ACC112 (cell line): ENCODE data around the gene CD8B2.
"Not testable (repeated sequence)": the region's sequence is repeated elsewhere in the genome, so short reads cannot be mapped to it uniquely, and the experiment has no call there.

ENCODE experiments used
- H2AFZ ChIP-seq: fragments of 200-600 bp; sonication (generic); one replicate; pipeline ENCODE4 v1.6.0; 2017; ENCODE audit warnings: antibody characterized with exemption, low read length; ENCODE audit not compliant: unreplicated experiment
- H3K27ac ChIP-seq: fragments of 200-600 bp; sonication (generic); 2 replicates; pipeline ENCODE4 v1.5.1; 2014; ENCODE audit warnings: low read depth, mild to moderate bottlenecking, antibody characterized with exemption, low read length, moderate library complexity
- H3K27me3 ChIP-seq: fragments of 200-600 bp; sonication (generic); 2 replicates; pipeline ENCODE4 v1.6.1; 2014; ENCODE audit warnings: mild to moderate bottlenecking, antibody characterized with exemption, low read length, moderate library complexity, mixed read lengths; ENCODE audit not compliant: insufficient read depth
- H3K36me3 ChIP-seq: fragments of 200-600 bp; sonication (generic); 2 replicates; pipeline ENCODE4 v1.6.1; 2016; ENCODE audit warnings: mild to moderate bottlenecking, antibody characterized with exemption, low read length, moderate library complexity, mixed read lengths; ENCODE audit not compliant: insufficient read depth
- H3K4me1 ChIP-seq: fragments of 200-600 bp; sonication (generic); one replicate; pipeline ENCODE4 v1.6.1; 2016; ENCODE audit warnings: low read length, mixed read lengths; ENCODE audit not compliant: insufficient read depth, unreplicated experiment, control insufficient read depth
- H3K4me3 ChIP-seq: fragments of 200-600 bp; sonication (generic); 2 replicates; pipeline ENCODE4 v1.5.1; 2014; ENCODE audit warnings: mild to moderate bottlenecking, low read depth, low read length
- H3K79me2 ChIP-seq: fragments of 200-600 bp; sonication (generic); one replicate; pipeline ENCODE4 v1.6.0; 2016; ENCODE audit warnings: low read length; ENCODE audit not compliant: control insufficient read depth, unreplicated experiment, insufficient read depth

The CD8B2 gene

DNA sequence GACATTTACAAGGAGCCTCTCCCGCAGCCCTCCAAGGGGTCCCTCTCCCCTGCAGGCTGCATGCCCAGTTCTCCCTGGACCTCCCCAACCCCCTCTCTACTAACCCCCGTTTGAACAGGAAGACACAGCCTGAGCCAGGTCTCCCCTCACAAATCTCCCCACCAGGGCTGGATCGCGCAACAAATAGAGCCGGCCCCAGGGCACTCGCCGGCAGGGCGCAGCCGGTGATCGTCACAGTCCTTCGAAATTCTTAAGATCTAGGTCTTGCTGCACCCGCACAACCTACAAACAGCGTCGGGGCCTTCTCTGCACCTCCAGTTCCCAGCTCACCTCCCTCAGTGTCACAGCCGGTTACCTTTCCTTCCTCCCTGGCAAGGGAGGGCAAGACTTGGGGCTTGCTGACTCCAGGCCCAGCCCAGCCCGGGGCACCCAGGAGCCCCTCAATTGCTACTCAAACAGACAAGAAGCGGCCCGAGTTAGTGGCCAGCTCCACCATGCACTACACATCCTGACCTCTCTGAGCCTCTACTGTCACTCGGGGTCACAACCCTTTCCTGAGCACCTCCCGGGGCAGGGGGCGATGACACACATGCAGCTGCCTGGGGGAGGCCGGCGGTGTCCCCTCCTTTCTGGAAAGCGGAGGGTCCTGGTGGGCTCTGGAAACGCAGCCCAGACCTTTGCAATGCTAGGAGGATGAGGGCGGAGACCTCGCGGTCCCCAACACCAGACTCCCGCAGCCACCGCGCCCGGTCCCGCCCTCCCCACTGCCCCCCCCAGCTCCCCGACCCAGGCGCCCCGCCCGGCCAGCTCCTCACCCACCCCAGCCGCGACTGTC is at the start of gene CD8B2:
Gene CD8B2 (plus strand): TSS at position 814 of the 835 bp plus-strand sequence. CDS start 63 bp downstream, outside the sequence.
- not testable (repeated sequence) for H3K27me3 ChIP-seq, H2AFZ ChIP-seq, H3K27ac ChIP-seq, H3K4me1 ChIP-seq, H3K4me3 ChIP-seq, H3K79me2 ChIP-seq, H3K36me3 ChIP-seq

DNA sequence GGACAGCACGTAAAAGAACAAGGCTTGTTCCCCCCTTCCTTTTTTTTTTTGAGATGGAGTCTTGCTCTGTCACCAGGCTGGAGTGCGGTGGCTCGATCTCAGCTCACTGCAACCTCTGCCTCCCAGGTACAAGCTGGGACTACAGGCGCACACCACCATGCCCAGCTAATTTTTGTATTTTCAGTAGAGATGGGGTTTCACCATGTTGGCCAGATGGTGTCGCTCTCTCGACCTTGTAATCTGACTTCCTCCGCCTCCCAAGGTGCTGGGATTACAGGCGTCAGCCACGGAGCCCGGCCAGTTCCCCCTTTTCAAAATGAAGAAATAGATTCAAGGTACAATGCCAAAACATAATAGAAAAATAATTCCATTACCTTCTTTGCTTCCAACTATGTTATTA is 25.3 kb upstream of the CD8B2 start:
- H3K36me3 ChIP-seq, H3K4me1 ChIP-seq, H3K4me3 ChIP-seq, H2AFZ ChIP-seq, H3K27ac ChIP-seq, H3K79me2 ChIP-seq, H3K27me3 ChIP-seq: not testable (repeated sequence)

DNA sequence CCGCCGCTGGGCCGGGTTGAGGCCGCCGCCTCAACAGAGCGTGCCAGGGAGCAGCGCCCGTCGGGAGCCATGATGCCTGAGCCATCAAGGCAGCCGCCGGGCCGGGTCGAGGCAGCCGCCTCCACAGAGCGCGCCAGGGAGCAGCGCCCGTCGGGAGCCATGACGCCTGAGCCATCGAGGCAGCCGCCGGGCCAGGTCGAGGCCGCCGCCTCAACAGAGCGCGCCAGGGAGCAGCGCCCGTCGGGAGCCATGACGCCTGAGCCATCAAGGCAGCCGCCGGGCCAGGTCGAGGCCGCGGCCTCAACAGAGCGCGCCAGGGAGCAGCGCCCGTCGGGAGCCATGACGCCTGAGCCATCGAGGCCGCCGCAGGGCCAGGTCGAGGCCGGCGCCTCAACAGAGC is 19.6 kb upstream of the CD8B2 start:
- not testable (repeated sequence) for H2AFZ ChIP-seq, H3K27ac ChIP-seq, H3K27me3 ChIP-seq, H3K79me2 ChIP-seq, H3K4me3 ChIP-seq, H3K4me1 ChIP-seq, H3K36me3 ChIP-seq

DNA sequence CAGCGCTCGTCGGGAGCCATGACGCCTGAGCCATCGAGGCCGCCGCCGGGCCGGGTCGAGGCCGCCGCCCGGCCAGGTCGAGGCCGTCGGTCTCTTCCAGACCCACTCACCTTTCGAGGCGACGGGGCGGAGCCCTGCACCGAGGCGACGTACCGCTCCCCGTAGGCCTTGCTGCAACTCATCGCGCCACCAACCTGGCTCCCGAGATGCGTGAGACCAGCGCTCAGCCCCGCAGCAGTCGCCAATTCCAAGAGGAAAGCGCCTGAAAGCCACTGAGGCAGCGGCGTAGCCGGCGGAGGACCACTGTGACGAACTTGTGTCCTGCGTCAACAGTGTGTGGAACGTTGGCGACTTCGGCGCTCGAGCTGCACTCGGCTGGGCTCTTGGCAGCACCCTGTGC is 19.1 kb upstream of the CD8B2 start, which contains the start of gene RGPD3:
Gene RGPD3 (minus strand): TSS at position 307 of the 400 bp plus-strand sequence. CDS start 125 bp downstream, at position 182.
- H3K79me2 ChIP-seq, H3K27me3 ChIP-seq, H3K4me3 ChIP-seq, H3K4me1 ChIP-seq, H3K36me3 ChIP-seq, H3K27ac ChIP-seq, H2AFZ ChIP-seq: not testable (repeated sequence)

DNA sequence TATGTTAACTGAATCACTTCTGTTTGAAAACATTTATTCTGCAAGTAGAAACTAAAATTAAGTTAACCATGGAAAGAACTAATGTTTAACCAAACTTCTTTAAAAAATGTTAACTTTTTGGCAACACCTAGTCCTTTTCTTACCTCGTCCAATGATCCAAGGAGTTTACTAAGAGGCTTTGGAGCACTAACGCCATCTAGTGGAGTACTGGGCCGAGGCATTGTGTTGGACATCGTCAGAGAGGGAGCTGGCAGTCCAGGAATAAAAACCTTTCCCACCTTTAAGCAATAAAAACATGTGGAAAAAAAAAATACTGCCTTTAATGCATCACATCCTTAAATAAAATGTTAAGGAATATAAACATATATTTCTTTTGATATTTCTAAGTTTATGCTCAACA is 16.5 kb upstream of the CD8B2 start:
- not testable (repeated sequence) for H3K27me3 ChIP-seq, H2AFZ ChIP-seq, H3K27ac ChIP-seq, H3K4me1 ChIP-seq, H3K79me2 ChIP-seq, H3K4me3 ChIP-seq, H3K36me3 ChIP-seq

DNA sequence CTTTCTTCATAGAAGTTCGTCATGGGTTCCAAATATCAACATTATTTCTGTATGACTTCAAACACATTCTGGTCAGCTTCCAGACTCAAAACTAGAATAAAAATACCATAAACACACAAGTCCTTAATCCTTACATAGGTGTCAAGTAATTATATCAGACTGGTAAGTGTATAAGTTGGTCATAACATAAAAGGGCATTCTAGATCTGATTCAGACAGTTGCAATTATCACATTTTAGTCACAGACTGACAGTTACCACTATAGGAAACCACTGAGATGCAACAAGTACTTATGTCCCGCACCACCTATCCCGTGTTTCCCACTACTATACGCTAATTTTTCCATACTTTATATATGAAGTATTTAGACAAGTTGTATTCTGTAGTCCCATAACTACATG is 9.5 kb upstream of the CD8B2 start:
- not testable (repeated sequence) for H3K79me2 ChIP-seq, H3K27ac ChIP-seq, H3K4me1 ChIP-seq, H2AFZ ChIP-seq, H3K4me3 ChIP-seq, H3K36me3 ChIP-seq, H3K27me3 ChIP-seq

DNA sequence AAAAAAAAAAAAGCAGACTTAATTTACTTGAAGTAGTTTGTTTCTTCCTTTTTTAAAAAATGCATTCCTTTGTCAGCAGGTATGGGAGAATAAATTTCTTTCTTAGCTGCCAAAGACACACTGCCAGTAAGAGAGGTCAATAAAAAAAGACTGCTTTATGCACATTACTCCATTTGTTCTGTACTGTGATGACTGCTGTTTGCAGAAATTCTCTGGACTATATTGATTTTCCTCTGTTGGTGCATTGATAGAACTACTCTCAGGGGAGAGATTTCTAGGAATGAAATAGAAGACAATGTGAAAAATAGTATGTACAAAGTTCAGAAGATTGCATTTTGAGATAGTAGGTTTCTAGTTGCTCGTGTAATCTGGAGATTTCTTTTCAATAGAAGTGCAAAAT is 7.6 kb upstream of the CD8B2 start:
- H3K27me3 ChIP-seq, H3K4me1 ChIP-seq, H3K4me3 ChIP-seq: not testable (repeated sequence)

DNA sequence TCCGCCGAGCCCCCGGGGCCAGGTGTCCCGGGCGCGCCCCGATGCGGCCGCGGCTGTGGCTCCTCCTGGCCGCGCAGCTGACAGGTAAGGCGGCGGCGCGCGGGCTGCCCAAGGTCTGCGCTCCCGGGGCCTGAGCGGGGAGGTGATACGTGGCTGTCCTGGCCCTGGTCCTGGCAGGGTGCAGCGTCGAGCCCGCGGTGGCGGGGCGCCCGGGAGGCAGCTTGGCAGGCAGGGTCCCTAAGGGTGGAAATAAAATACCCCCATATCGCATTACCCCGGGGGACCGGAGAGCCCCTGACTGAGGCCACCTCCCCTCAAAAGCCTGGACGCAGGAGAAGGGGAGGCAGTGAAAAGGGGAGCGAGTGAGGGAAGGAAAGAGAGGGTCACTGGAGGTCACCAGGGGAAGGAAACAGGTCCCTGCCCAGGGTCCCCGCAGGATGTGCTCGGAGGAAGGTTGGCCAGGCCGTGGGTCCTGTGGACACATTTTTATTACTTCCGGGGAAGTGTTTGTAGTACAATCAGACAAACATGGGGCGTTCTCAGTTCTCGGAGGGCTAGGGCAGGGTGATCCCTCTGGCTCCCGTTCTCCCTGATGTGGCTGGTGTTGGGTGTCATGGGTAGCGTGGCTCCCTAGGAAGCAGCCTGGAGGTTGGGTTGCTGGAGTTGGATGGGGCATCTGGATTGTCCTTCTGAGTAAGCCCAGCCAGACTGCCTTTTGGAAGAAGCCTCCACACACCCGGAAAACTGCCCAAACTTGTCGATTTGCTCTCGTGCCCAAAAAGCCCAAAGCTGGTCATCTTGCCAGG is 425 bp downstream of the CD8B2 start:
- not testable (repeated sequence) for H3K27me3 ChIP-seq, H3K4me1 ChIP-seq, H2AFZ ChIP-seq, H3K36me3 ChIP-seq, H3K4me3 ChIP-seq, H3K79me2 ChIP-seq, H3K27ac ChIP-seq

More for the DNA sequence above, 7.6 kb upstream of the CD8B2 start:
- not testable (repeated sequence) for H3K79me2 ChIP-seq, H2AFZ ChIP-seq, H3K27ac ChIP-seq, H3K36me3 ChIP-seq

DNA sequence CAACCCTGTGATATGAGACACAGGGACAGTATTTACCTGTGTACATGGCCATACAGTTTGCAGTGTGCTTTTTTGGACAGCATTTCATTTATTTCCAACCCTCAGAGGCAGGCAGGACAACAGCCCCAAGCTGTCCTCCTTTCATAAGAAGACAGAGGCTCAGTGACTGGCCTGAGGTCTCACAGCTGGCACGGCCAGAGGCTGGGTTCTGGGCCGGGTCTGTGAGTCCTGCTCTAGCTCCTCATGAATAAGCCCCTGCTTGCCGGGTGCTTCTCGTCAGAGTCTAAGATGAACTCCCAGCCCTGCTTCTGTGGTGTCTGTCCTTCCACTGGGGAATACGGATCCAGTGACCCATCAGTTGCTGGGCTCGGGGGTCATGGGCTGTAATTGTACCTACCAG is 2.5 kb downstream of the CD8B2 start:
- H3K4me1 ChIP-seq = not testable (repeated sequence)

DNA sequence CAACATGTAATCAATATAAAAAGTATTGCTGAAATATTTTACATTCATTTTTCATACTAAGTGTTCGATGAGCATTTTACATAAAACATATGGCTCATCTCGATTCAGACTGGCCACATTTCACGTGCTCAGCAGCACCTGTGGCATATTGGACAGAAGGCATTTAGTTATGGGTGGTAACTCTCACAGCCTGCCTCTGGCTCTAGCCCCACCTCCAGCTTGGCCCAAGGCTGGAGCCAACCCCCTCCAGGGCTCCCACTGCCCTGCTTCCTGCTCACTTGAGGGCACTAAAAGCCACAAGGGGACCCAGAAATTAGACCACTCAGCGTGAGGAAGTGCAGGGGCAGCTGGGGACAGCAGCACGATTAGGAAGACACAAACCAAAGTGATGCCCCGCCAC is 5.2 kb downstream of the CD8B2 start:
- not testable (repeated sequence) for H3K36me3 ChIP-seq

More for the DNA sequence above, 2.5 kb downstream of the CD8B2 start:
- H3K27ac ChIP-seq, H3K27me3 ChIP-seq, H3K36me3 ChIP-seq, H3K4me3 ChIP-seq, H2AFZ ChIP-seq, H3K79me2 ChIP-seq: not testable (repeated sequence)

DNA sequence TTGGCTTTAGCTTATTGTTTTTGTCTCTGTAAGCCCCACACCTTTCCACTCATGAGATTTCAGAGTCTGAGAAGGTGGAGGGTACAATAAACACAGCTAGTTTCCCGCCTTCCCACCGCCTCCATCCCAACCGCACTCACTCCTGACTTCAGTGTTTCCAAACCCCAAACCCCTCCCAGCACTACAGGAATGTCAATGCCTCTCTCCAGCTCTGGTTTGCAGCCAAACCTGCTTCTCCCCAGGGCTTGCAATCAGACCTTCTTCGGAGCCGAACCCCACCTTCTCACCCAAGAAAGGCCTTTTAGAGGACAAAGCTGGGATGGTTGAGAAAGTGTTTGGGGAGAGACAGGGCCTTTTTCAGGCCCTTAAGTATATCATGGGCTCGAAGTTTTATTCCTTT is 5.7 kb downstream of the CD8B2 start:
- not testable (repeated sequence) for H3K27ac ChIP-seq, H3K27me3 ChIP-seq, H3K4me1 ChIP-seq, H3K4me3 ChIP-seq, H2AFZ ChIP-seq, H3K36me3 ChIP-seq, H3K79me2 ChIP-seq

More for the DNA sequence above, 5.2 kb downstream of the CD8B2 start:
- H3K27ac ChIP-seq, H2AFZ ChIP-seq, H3K4me3 ChIP-seq, H3K4me1 ChIP-seq, H3K27me3 ChIP-seq, H3K79me2 ChIP-seq: not testable (repeated sequence)
